Neural crest cell (in vitro differentiated cells): Measurements from ENCODE around the gene LACTBL1. TPM values are rescaled to one million over a fixed set of nuclear protein-coding genes. Genes with fewer than 3 reads are reported as not detected.

ENCODE experiments used
- DNase-seq: peaks from one replicate; pipeline ENCODE4 v3.0.0; 2021; ENCODE audit warnings: low read depth, mixed read lengths, low spot score
- H3K27ac Mint-ChIP-seq: one replicate; pipeline ENCODE4 v1.8.0; 2021; ENCODE audit warnings: mild to moderate bottlenecking, mixed read lengths; ENCODE audit not compliant: unreplicated experiment
- H3K27me3 Mint-ChIP-seq: 2 replicates; pipeline ENCODE4 v1.8.0; 2021; ENCODE audit warnings: low read depth, mild to moderate bottlenecking, mixed read lengths
- H3K36me3 Mint-ChIP-seq: 2 replicates; pipeline ENCODE4 v1.8.0; 2021; ENCODE audit warnings: low read depth, mild to moderate bottlenecking, mixed read lengths
- H3K4me1 Mint-ChIP-seq: 2 replicates; pipeline ENCODE4 v1.8.0; 2021; ENCODE audit warnings: mixed read lengths
- H3K4me3 Mint-ChIP-seq: one replicate; pipeline ENCODE4 v1.8.0; 2021; ENCODE audit warnings: mild to moderate bottlenecking, mixed read lengths
- H3K9me3 Mint-ChIP-seq: 2 replicates; pipeline ENCODE4 v1.8.0; 2021; ENCODE audit warnings: mixed read lengths
- CTCF ChIP-seq: fragments of 200-600 bp; sonication (generic); conservative IDR thresholded peaks from 2 replicates; pipeline ENCODE4 v1.5.0; 2021; ENCODE audit warnings: antibody characterized with exemption, mild to moderate bottlenecking
- total RNA-seq: library from RNA; stranded (reverse); gene quantifications from 2 replicates; pipeline ENCODE4 v1.2.1, GENCODE V29; 2021

The LACTBL1 gene
- total RNA-seq, 1 donor from 2014 or later = not detected

GRCh38 chr1:22912311-22912710 lies 60.4 kb downstream of the LACTBL1 start:
- peaks cover 28% of the 10 kb centered on the region for H3K4me1 Mint-ChIP-seq
- no peaks in the 10 kb centered on the region for H3K27me3 Mint-ChIP-seq
- no peak for DNase-seq
- H3K36me3 Mint-ChIP-seq = peaks cover 5% of the 10 kb centered on the region
- H3K9me3 Mint-ChIP-seq = no peaks in the 10 kb centered on the region
- TF ChIP-seq CTCF = no peak
- no peak overlapping the region for H3K4me3 Mint-ChIP-seq
- H3K27ac Mint-ChIP-seq = no peak overlapping the region

GRCh38 chr1:22910986-22911651 lies 61.5 kb downstream of the LACTBL1 start:
- Mint-ChIP-seq H3K36me3 (peaks cover 14% of the 10 kb centered on the region), H3K4me1 (peaks cover 25% of the 10 kb centered on the region), H3K9me3 (no peaks in the 10 kb centered on the region), H3K27ac (no peak overlapping the region), H3K4me3 (no peak overlapping the region), H3K27me3 (no peaks in the 10 kb centered on the region)
- no peak for DNase-seq
- no peak for TF ChIP-seq CTCF

- no peak for TF ChIP-seq CTCF
Observed at GRCh38 chr1:22910286-22910685, 62.4 kb downstream of the LACTBL1 start.

GRCh38 chr1:22908880-22909426 lies 63.7 kb downstream of the LACTBL1 start:
- peaks cover 7% of the 10 kb centered on the region for H3K4me1 Mint-ChIP-seq
- no peaks in the 10 kb centered on the region for H3K27me3 Mint-ChIP-seq
- no peak overlapping the region for H3K27ac Mint-ChIP-seq
- no peaks in the 10 kb centered on the region for H3K9me3 Mint-ChIP-seq
- no peak for TF ChIP-seq CTCF
- H3K36me3 Mint-ChIP-seq = peaks cover 14% of the 10 kb centered on the region
- no peak overlapping the region for H3K4me3 Mint-ChIP-seq
- no peak for DNase-seq

More at GRCh38 chr1:22910286-22910685, 62.4 kb downstream of the LACTBL1 start:
- Mint-ChIP-seq H3K27me3 (no peaks in the 10 kb centered on the region), H3K9me3 (no peaks in the 10 kb centered on the region), H3K36me3 (peaks cover 14% of the 10 kb centered on the region), H3K27ac (no peak overlapping the region), H3K4me3 (no peak overlapping the region), H3K4me1 (peaks cover 20% of the 10 kb centered on the region)
- DNase-seq = no peak

- H3K27ac Mint-ChIP-seq = no peak overlapping the region
- no peaks in the 10 kb centered on the region for H3K27me3 Mint-ChIP-seq
- peaks cover 14% of the 10 kb centered on the region for H3K36me3 Mint-ChIP-seq
- no peak for DNase-seq
- H3K9me3 Mint-ChIP-seq = no peaks in the 10 kb centered on the region
- H3K4me1 Mint-ChIP-seq = no peaks in the 10 kb centered on the region
- H3K4me3 Mint-ChIP-seq = no peak overlapping the region
- no peak for TF ChIP-seq CTCF
Observed at GRCh38 chr1:22907528-22907927, 65.1 kb downstream of the LACTBL1 start.
